PFSK-1 (cell line): ENCODE results near the gene C1orf35.

Experiments used
- POLR2AphosphoS5 ChIP-seq: IDR thresholded peaks from 2 replicates; pipeline ENCODE4 v1.6.1; 2012; ENCODE audit warnings: low read depth, mild to moderate bottlenecking, control low read depth, low read length, moderate library complexity
- REST ChIP-seq, 2 experiments: IDR thresholded peaks; 2 replicates each; pipeline versions ENCODE4 v1.6.1 to v1.8.0; 2011 to 2012; ENCODE audit warnings: low read depth in 2 of 2, low read length in 2 of 2, control low read depth in 1 of 2, inconsistent platforms in 1 of 2, mild to moderate bottlenecking in 1 of 2, moderate library complexity in 1 of 2; ENCODE audit not compliant: insufficient read depth in 1 of 2
- SIN3A ChIP-seq: IDR thresholded peaks from 2 replicates; pipeline ENCODE4 v1.6.1; 2012; ENCODE audit warnings: mild to moderate bottlenecking, low read length, moderate library complexity, borderline replicate concordance; ENCODE audit not compliant: insufficient read depth

DNA sequence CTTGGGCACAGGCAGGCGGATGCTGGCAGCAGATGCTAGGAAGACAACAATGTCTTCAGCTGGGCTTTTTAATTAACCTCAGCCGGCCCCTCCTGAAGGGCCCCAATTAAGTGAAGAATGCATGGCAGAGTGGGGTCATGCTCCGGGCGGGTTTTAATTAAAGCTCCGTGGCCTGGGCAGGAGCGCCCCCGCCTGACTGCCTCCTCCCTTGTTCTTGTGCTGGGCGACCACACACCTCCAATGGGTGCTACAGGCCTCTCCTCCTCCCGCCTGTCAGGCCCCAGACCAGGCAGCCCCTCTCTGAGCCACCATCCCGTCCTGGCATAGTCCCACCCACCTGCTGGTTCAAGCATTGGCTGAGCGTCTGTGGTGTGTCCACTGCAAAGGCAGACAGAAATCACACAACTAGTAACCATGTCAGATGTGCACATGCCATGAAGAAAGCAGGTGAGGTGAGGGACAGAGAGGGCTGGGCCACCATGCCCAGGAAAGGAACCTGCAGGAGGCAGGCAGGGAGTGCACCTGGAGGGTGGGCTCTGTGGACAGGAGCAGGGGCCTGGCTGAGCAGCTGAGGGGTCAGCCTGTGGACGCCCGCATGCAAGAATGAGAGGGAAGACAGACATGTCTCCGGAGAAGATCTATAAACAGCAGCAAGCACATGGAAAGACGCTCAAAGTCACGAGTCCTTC, 29.1 kb downstream of the C1orf35 start:
- TF ChIP-seq REST (IDR thresholded peaks at IDR 0.05; ENCODE audit: insufficient read depth in 1 of 2, low read depth in 2 of 2, low read length in 2 of 2) (no peak), POLR2AphosphoS5 (no peak), SIN3A (no peak)
